SK-N-MC (cell line): ENCODE data around the gene HBM.

ENCODE experiments used
- FOXP2 ChIP-seq: optimal IDR thresholded peaks from 2 replicates; pipeline ENCODE3; 2011; ENCODE audit warnings: mild to moderate bottlenecking, moderate library complexity; ENCODE audit not compliant: insufficient read depth; ENCODE audit errors: extremely low read length, control extremely low read depth
- POLR2AphosphoS5 ChIP-seq: IDR thresholded peaks from 2 replicates; pipeline ENCODE4 v1.6.1; 2012; ENCODE audit warnings: mild to moderate bottlenecking, low read depth, low read length, borderline replicate concordance

GRCh38 chr16:185213-185612, 19.4 kb downstream of the HBM start:
- no peak for TF ChIP-seq POLR2AphosphoS5
- no peak for TF ChIP-seq FOXP2
